ENCODE data around the gene PSMB2.
"Not testable (repeated sequence)": the region's sequence is repeated elsewhere in the genome, so short reads cannot be mapped to it uniquely, and the experiment has no call there.

The PSMB2 gene

GRCh38 chr1:35641233-35641866 is at the start of gene PSMB2:
TSS of gene PSMB2 (minus strand) at chr1:35641526. CDS start at chr1:35641432, 94 bp downstream.
- DNase-seq (ENCODE audit: low read depth in 2 of 2) = peak; percentile 91 to 98

- no peak for DNase-seq (ENCODE audit: low read depth in 2 of 2)
Observed at GRCh38 chr1:35691080-35691479, 49.8 kb upstream of the PSMB2 start.

- not testable (repeated sequence) for DNase-seq (ENCODE audit: low read depth in 2 of 2)
Observed at GRCh38 chr1:35690103-35690502, 48.8 kb upstream of the PSMB2 start.

GRCh38 chr1:35688161-35688560 is 46.8 kb upstream of the PSMB2 start:
- no peak for DNase-seq (ENCODE audit: low read depth in 2 of 2)

- no peak for DNase-seq (ENCODE audit: low read depth in 2 of 2)
Observed at GRCh38 chr1:35683012-35683411, 41.7 kb upstream of the PSMB2 start.

DNA sequence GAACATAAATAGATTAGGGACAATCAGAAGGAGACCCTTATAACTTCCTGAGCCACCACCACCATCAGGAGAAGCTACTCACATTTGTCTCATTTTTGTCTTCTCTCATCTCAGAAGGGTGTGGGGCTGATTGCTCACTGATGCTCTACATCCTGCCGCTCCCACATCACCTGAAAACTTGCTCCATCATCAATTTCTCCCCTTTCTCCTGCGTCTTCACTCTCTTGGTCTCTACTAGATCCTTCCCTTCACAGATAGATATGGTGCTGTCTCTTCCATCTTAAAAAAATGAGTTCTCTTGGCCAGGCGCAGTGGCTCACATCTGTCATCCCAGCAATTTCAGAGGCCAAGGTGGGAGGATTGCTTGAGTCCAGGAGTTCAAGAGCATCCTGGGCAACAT is 38.9 kb upstream of the PSMB2 start:
- no peak for DNase-seq (ENCODE audit: low read depth in 2 of 2)

DNA sequence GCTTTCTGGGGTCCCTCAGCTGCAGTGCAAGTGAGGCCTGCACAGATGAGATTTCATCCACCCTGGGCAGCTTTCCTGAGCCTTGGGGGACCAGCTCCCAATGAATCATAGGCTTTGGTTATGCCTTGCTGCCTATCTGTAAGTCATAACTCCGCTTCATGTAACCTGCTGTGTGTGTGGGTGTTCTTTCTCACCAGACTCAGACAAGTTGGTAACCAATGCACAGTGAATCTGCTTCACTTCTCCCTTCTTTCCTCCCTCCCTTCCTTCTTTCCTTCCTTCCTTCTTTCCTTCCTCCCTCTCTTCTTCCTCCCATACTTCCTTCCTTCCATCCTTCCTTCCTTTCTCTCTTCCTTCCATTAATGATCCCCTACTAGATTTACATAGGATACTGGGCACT is 34.4 kb upstream of the PSMB2 start:
- DNase-seq (ENCODE audit: low read depth in 2 of 2) = no peak

- DNase-seq (ENCODE audit: low read depth in 2 of 2) = no peak
Observed at GRCh38 chr1:35674111-35674510, 32.8 kb upstream of the PSMB2 start.

GRCh38 chr1:35672116-35672515 is 30.8 kb upstream of the PSMB2 start:
- no peak for DNase-seq (ENCODE audit: low read depth in 2 of 2)

- DNase-seq (ENCODE audit: low read depth in 2 of 2) = no peak
Observed at GRCh38 chr1:35668506-35668905, 27.2 kb upstream of the PSMB2 start.

- DNase-seq (ENCODE audit: low read depth in 2 of 2) = no peak
Observed at GRCh38 chr1:35666916-35667315, 25.6 kb upstream of the PSMB2 start.

- DNase-seq (ENCODE audit: low read depth in 2 of 2) = no peak
Observed at GRCh38 chr1:35666216-35666615, 24.9 kb upstream of the PSMB2 start.

DNA sequence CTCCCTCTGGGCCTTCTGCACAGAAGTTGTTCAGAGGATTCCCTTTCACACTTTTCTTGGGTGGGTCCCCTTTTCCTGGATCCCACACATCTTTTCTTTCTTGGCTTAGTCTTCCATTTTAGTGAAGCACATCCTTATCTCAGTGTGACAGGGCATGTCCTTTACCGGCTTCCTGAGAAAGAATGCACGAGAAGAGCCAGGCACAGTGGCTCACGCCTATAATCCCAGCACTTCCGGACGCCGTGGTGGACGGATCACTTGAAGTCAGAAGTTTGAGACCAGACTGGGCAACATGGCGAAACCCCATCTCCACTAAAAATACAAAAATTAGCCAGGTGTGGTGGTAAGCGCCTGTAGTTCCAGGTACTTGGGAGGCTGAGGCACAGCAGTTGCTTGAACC is 22.1 kb upstream of the PSMB2 start:
- DNase-seq (ENCODE audit: low read depth in 2 of 2) = no peak

GRCh38 chr1:35661474-35661795 is 20.1 kb upstream of the PSMB2 start:
- DNase-seq (ENCODE audit: low read depth in 2 of 2) = no peak

DNA sequence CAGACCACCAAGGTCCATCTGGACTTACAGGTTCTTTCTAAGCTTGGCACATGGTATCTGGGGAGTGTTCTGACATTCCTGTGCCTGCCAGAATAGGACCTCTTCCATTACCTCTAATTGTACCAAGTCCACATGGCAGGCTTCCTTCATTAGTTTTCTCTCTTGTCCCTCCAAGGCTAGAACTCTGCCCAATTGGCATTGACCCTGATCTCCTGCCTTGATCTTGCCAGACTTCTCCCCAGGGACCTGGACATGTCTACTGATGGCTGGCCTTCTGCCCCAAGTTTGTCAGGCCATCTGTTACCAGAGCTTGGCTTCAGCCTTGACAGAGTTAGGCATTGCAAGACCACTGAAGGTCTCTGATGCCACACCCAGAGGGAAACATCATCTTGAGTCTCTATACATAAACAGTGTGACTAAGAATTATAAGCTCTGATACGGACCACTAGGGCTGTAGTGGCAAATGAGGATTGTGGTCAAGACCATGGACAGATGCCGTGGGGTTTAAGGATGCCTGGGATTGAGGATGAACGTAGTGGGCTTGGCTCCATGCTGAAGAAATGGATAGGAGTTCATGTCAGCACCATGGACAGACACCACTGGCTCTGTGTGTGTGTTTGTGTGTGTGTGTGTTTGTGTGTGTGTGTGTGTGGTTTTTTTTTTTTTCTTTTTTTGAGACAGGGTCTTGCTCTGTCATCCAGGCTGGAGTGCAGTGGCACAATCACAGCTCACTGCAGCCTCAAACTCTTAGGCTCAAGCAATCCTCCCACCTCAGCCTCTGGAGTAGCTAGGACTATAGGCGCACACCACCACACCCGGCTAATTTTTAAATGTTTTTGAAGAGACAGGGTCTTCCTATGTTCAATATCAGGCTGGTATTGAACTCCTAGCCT is 19.5 kb upstream of the PSMB2 start:
- no peak for DNase-seq (ENCODE audit: low read depth in 2 of 2)

- no peak for DNase-seq (ENCODE audit: low read depth in 2 of 2)
Observed at GRCh38 chr1:35659589-35659988, 18.3 kb upstream of the PSMB2 start.

DNA sequence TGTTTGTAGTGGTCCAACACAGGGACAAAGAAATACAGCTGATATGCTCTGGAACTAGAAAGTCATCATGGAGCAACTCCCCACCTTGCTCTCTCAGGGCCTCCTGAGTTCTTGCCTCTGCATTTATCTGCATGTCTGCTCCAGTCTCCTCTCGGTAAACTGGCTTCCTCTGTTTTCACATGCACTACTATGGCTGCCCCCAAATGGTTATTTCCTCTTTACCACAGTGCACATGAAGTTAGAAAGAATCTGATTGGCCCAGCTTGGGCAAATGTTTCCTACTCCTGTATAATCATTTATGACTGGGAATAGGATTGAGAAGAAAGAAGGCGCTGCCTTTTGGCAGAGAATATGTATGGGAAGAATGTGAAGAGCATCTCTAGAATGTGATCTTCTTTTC is 16.5 kb upstream of the PSMB2 start:
- no peak for DNase-seq (ENCODE audit: low read depth in 2 of 2)

DNA sequence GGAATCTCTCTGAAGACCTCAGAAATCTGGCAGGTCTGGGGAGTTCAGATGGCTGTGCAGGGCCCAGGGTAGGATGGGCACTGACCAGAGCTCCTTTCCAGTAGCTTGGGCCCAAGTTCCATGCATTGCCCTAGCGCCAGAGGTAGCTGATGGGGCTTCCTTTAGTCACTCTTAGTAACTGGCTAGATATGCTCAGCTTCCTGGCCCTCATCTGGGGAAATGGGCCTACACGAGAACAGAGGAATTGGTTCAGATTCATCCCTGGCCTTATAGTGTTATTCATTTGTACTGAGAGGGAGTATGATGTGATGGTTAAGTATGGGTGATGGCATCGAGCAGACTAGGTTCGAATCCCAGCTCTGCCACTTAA is 15.5 kb upstream of the PSMB2 start:
- DNase-seq (ENCODE audit: low read depth in 2 of 2) = no peak

DNA sequence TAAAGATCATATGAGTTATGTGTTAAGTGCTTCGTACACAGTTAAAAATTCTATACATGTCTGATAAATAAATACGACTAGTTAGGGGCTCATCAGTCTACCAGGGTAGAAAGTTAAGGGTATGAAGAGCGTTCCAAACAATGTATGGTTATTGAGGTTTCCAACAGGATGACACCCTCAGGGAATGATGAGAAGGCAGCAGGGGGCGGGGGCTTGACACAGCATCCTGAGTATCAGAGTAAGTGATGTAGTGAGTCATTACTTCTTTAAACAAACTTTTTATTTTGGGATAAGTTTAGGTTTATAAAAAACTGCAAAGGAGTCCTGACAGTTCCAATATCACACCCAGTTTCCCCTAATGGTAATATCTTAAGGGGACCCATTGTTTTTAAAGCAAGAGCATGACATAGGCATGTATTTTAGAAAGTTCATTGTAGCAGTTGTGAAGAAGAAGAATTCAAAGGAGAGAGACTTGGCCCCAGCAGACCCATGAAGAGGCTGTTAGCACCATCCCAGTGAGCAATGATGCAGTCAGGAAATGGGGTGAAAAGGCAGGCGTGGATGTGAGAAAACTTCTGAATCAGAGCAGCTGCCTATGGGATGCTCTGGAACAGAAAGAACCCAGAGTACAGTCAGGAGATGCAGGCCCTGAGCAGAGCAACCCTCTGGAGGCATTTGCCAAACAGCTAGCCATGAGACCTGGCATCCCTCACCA is 15.0 kb upstream of the PSMB2 start:
- no peak for DNase-seq (ENCODE audit: low read depth in 2 of 2)

- DNase-seq (ENCODE audit: low read depth in 2 of 2) = no peak
Observed at GRCh38 chr1:35655196-35655595, 13.9 kb upstream of the PSMB2 start.

DNA sequence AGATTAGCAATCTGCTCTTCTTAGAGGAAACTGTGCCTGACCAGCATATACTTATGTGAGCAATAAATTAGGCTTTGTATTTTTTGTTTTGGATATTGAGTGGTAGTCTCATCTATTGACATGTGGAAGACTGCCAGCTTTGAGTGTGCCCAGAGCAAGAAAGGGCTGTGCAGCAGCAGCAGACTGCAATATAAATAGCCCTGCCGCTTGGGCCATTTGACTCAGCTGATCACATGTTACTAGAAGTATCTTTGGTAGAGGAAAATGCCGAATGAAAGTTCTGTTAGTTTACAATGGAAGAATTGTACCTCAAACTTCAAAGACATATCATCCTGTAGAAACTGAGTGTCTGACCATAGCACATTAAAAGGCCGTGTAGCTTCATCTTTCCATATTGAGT is 9.1 kb upstream of the PSMB2 start:
- no peak for DNase-seq (ENCODE audit: low read depth in 2 of 2)

DNA sequence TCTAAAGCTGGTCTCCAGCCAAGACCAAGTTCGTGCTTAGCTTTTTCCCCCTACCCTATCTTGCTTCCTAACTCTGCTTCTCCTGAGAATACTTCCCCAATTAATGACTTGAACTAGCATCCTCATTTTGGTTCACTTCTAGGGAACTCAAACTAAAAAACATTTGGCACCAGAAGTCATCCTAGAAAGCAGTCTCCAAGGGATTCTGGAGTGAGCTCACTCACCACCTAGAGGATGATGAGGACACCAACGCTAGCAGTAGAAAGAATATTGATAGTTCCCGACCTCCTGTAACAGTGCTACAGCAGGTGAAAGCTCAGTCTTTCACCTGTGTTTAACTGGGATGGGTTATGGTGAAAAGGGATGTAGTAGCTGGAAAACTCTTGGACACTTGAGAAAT is 4.7 kb upstream of the PSMB2 start:
- DNase-seq (ENCODE audit: low read depth in 2 of 2) = no peak

DNA sequence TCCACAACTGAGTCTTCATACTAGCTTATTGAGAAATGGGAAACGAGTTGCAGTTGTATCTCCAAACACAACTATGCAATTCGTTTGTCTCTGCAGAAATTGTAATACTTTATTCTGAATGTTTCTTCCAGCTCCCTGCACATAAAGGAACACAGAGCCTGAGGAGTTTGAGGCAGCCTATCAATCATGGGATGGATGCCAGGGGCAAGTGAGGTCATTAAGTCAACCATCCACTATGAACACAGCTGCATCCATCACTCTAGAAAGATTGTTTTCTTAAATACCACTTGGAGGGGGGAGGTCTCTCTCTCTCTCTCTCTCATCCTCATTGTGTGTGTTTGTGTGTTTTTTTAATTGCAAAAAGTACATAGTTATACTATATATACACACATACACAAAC is 2.9 kb upstream of the PSMB2 start:
- DNase-seq (ENCODE audit: low read depth in 2 of 2) = no peak

Measured in stimulated activated CD8-positive, alpha-beta memory T cell treated with anti-CD3 and anti-CD28 coated beads, Interleukin-2, amount 100 ng/mL, for 1 hour (primary cell).